Panc1 (cell line): ENCODE measurements around the gene PSMD13.

Source experiments
- CTCF ChIP-seq: fragments of 450-650 bp; IDR thresholded peaks from 2 replicates; pipeline ENCODE4 v1.5.1; 2017; ENCODE audit warnings: mild to moderate bottlenecking
- SIN3A ChIP-seq: IDR thresholded peaks from 2 replicates; pipeline ENCODE4 v1.6.1; 2012; ENCODE audit warnings: low read depth, mild to moderate bottlenecking, low read length, moderate library complexity, borderline replicate concordance; ENCODE audit not compliant: insufficient read depth
- TCF7L2 ChIP-seq: IDR thresholded peaks from 2 replicates; pipeline ENCODE4 v1.6.1; 2011; ENCODE audit warnings: mild to moderate bottlenecking, low read depth, low read length, inconsistent platforms

- TF ChIP-seq SIN3A (no peak), CTCF (no peak), TCF7L2 (no peak)
Measured at GRCh38 chr11:279040-279965, 42.5 kb downstream of the PSMD13 start.
